WERI-Rb-1 (cell line): ENCODE measurements around the gene IRF2.
"Not testable (repeated sequence)": the region's sequence is repeated elsewhere in the genome, so short reads cannot be mapped to it uniquely, and the experiment has no call there.

Source experiments
- DNase-seq: peaks from one replicate; pipeline ENCODE4 v3.0.0-alpha.2; 2020
- H3K27ac ChIP-seq: fragments of 250-450 bp; sonication (Bioruptor Pico); 2 replicates; pipeline ENCODE4 v1.5.1; 2020; ENCODE audit warnings: mild to moderate bottlenecking, moderate library complexity
- H3K27me3 ChIP-seq: fragments of 250-450 bp; sonication (Bioruptor Pico); 2 replicates; pipeline ENCODE4 v1.5.1; 2021; ENCODE audit warnings: mild to moderate bottlenecking, low read depth, moderate library complexity; ENCODE audit not compliant: insufficient read depth, severe bottlenecking
- H3K36me3 ChIP-seq: fragments of 250-450 bp; sonication (Bioruptor Pico); 2 replicates; pipeline ENCODE4 v1.5.1; 2020; ENCODE audit warnings: mild to moderate bottlenecking, moderate library complexity
- H3K4me3 ChIP-seq: 2 replicates; pipeline ENCODE4 v1.5.1; 2011; ENCODE audit warnings: low read depth, mild to moderate bottlenecking, control low read depth, low read length
- H3K9me3 ChIP-seq: fragments of 250-450 bp; sonication (Bioruptor Pico); 2 replicates; pipeline ENCODE4 v1.5.1; 2021; ENCODE audit warnings: mild to moderate bottlenecking, moderate library complexity; ENCODE audit not compliant: severe bottlenecking
- TF ChIP-seq, protein P1 (sequence below): IDR thresholded peaks from 2 replicates; pipeline ENCODE4 v1.5.1; 2011; ENCODE audit warnings: low read depth, mild to moderate bottlenecking, control low read depth, inconsistent platforms, low read length

Gene IRF2

DNA sequence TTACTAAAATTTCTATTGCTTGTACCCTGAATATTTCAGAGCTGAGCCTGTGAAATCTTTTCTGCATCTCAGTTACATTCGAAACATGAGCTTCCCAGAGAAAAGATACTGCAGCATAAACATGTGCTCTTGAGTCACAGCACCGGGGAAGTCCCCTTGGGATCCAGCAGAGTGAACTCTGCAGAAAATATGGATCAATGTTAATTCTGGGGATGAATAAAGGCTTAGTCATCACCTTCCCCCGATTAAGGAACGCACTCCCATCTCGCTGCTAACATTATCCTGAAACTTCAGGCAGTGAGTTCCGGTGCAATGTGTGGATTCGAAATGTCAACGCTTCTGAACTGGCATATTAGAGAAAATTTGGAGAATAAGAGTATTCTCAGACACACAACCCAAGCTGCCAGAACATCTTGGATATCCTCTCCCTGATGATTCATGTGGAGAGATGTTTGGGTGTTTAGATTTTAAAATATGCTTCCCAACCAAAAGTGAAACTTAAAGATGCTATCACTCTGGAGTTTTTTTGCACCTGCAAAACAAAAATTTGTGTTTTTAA, 90.8 kb downstream of the IRF2 start:
- Histone ChIP-seq H3K4me3 (no peak overlapping the region), H3K27me3 (no peaks in the 10 kb centered on the region), H3K9me3 (no peaks in the 10 kb centered on the region), H3K27ac (no peak overlapping the region), H3K36me3 (no peaks in the 10 kb centered on the region; the same call in 1 of the 2 replicates)
- DNase-seq: no peak
- TF ChIP-seq, protein P1, sequence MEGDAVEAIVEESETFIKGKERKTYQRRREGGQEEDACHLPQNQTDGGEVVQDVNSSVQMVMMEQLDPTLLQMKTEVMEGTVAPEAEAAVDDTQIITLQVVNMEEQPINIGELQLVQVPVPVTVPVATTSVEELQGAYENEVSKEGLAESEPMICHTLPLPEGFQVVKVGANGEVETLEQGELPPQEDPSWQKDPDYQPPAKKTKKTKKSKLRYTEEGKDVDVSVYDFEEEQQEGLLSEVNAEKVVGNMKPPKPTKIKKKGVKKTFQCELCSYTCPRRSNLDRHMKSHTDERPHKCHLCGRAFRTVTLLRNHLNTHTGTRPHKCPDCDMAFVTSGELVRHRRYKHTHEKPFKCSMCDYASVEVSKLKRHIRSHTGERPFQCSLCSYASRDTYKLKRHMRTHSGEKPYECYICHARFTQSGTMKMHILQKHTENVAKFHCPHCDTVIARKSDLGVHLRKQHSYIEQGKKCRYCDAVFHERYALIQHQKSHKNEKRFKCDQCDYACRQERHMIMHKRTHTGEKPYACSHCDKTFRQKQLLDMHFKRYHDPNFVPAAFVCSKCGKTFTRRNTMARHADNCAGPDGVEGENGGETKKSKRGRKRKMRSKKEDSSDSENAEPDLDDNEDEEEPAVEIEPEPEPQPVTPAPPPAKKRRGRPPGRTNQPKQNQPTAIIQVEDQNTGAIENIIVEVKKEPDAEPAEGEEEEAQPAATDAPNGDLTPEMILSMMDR: no peak

DNA sequence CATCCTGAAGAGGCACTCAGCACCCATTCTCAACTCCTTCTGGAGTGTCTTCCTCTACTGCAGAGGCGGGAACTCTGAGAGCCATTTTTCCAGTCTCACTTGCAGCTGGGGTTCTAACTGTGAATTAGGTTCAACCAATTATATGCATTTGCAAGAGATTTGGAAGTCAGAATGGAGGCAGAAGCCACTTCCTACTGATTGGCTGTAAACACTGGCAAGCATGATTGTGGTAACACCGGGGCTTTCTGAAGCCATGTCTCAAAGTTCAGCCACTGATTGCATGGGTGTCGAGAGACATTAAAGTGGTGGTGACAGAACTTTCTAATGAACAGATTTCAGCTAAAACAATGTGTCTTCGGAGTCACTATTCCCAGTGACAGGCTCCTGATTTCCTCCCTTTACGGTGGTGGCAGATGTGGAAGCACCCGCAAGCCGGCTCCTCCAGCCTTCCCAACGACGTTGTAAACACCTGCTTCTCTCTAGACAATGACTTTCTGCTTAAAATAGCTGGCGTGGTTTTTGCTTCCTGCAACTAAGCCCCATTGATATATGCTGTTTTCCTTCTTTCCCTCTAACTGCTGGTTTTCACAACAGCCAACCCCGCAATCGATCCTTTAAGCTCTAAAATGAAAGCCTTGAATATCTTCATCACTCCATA, 92.0 kb downstream of the IRF2 start:
- TF ChIP-seq, protein P1: no peak
- no peak for DNase-seq
- H3K9me3 ChIP-seq: no peaks in the 10 kb centered on the region
- no peaks in the 10 kb centered on the region for H3K36me3 ChIP-seq
- no peaks in the 10 kb centered on the region for H3K27me3 ChIP-seq
- H3K27ac ChIP-seq: no peak overlapping the region
- no peak overlapping the region for H3K4me3 ChIP-seq

DNA sequence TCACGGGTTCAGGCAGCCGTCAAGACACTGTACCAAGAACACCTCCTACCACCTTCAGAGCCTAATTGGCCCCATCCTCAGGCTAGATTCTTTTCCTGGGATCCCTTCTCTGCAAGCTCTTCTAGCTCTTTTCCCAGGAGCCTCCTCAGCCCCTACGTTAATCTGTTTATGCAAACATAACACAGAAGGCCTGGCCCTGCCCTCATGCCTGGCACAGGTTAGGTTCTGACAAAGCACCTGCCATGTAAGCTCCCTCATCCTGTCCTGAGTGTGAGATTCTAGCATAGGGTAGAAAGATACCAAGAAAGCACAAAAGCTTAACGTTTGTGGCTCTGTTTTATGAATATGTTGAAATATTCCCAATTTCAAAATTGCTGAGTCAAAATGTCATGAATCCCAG, 93.6 kb downstream of the IRF2 start:
- TF ChIP-seq, protein P1: no peak
- no peaks in the 10 kb centered on the region for H3K36me3 ChIP-seq
- no peaks in the 10 kb centered on the region for H3K9me3 ChIP-seq
- DNase-seq: no peak
- no peak overlapping the region for H3K27ac ChIP-seq
- no peak overlapping the region for H3K4me3 ChIP-seq
- H3K27me3 ChIP-seq: no peaks in the 10 kb centered on the region

DNA sequence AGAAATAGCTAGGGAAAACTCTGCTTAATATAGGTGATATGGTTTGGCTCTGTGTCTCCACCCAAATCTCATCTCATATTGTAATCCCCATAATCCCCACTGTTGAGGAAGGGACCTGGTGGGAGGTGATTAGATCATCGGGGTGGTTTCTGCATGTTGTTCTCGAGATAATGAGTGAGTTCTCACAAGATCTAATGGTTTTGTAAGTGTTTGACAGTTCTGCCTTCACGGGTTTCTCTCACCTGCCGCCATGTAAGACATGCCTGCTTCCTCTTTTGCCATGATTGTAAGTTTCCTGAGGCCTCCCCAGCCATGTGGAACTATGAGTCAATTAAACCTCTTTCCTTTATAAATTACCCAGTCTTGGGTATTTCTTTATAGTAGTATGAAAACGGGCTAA, 94.1 kb downstream of the IRF2 start:
- not testable (repeated sequence) for H3K4me3 ChIP-seq, DNase-seq, H3K27me3 ChIP-seq, H3K36me3 ChIP-seq, H3K9me3 ChIP-seq, H3K27ac ChIP-seq

DNA sequence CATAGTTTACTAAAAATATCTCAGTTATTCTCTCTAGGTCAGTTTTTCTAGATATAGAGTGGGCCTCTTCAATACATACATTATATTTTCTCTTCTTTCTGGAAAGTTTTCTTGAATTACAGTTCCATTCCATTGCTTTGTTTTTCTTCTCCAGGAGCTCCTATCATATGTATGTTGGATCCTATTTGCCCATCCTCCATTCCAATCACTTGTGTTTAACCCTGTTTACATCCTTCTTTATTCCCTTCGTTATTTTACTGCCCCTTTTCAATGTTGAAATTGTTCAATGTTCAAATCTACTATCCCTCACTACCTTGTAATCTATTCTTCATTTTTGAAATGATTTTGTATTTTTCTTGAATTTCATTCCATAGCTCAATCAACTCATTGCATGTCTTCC, 97.4 kb downstream of the IRF2 start:
- Histone ChIP-seq H3K27me3 (no peaks in the 10 kb centered on the region), H3K9me3 (peaks cover 3% of the 10 kb centered on the region), H3K4me3 (no peak overlapping the region), H3K27ac (no peak overlapping the region), H3K36me3 (no peaks in the 10 kb centered on the region)
- TF ChIP-seq, protein P1: no peak
- no peak for DNase-seq

DNA sequence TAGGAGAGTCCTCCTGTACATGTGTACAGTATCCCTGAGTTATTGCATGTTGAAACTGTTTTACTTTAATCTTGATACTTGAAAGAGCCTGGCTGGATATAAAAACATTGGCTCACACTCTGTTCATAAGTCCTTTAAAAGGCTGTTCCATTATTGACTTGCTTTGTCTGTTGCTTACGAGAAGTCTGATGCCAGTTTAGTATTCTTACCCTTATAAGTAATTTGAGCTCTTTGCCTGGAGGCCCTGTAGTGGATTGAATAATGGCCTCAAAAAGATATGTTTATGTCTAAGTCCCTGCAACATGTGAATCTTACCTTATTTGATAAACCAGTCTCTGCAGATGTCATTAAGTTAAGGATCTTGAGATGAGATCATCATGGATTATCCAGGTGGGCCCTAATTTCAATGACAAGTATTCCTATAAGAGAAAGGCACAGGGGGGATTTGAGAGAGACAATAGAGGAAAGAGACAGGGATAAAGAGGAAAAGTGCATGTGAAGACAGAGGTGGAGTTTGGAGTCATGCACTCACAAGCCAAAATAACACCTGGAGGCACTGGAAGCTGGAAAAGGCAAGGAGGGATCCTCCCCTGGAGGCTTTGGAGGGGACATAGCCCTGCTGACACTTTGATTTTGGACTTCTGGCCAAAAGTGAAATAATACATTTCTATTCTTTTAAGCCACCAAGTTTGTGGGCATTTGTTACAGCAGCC, 98.1 kb downstream of the IRF2 start:
- H3K27ac ChIP-seq: no peak overlapping the region
- TF ChIP-seq, protein P1: no peak
- no peaks in the 10 kb centered on the region for H3K36me3 ChIP-seq
- no peak for DNase-seq
- H3K9me3 ChIP-seq: peaks cover 3% of the 10 kb centered on the region
- H3K4me3 ChIP-seq: no peak overlapping the region
- no peaks in the 10 kb centered on the region for H3K27me3 ChIP-seq

DNA sequence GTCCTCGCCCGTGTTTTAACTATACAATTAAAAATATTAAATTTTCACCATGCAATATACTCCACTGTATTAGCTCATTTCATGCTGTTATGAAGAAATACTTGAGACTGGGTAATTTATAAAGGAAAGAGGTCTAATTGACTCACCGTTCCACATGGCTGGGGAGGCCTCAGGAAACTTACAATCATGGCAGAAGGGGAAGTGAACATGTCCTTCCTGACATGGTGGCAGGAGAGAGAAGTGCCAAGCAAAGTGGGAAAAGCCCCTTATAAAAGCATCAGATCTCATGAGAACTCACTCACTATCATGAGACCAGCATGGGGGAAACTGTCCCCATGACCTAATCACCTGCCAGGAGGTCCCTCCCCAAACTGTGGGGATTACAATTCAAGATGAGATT, 98.7 kb downstream of the IRF2 start:
- DNase-seq, H3K27me3 ChIP-seq, H3K27ac ChIP-seq, H3K36me3 ChIP-seq, H3K9me3 ChIP-seq, H3K4me3 ChIP-seq: not testable (repeated sequence)
